HG03280 (cell line): Measurements from ENCODE around the gene CEACAM19.
"Not testable (repeated sequence)": the region's sequence is repeated elsewhere in the genome, so short reads cannot be mapped to it uniquely, and the experiment has no call there.

Source experiments
- ATAC-seq: cut with Tn5 transposase; IDR thresholded peaks from one replicate; pipeline ENCODE4 v1.9.1; 2021; ENCODE audit warnings: mild to moderate bottlenecking, moderate library complexity; ENCODE audit not compliant: unreplicated experiment

The CEACAM19 gene

DNA sequence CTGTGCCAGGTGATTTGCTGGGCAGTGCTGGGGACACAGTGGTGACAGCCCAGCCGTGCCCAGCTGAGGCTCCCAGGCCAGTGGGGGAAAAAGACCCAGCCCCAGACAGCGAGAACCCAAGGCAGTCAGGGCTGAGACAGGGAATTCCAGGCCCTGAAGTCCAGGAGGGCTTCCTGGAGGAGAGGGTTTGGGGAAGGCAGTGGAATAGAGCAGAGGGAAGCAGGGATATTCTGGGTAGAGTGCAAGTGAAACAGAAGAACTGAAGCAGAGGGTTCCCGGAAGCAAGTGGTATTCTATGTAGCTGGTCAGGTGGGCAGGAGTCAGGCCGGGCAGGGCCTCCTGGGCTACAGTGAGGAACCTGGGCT, 26.4 kb downstream of the CEACAM19 start:
- no peak for ATAC-seq

DNA sequence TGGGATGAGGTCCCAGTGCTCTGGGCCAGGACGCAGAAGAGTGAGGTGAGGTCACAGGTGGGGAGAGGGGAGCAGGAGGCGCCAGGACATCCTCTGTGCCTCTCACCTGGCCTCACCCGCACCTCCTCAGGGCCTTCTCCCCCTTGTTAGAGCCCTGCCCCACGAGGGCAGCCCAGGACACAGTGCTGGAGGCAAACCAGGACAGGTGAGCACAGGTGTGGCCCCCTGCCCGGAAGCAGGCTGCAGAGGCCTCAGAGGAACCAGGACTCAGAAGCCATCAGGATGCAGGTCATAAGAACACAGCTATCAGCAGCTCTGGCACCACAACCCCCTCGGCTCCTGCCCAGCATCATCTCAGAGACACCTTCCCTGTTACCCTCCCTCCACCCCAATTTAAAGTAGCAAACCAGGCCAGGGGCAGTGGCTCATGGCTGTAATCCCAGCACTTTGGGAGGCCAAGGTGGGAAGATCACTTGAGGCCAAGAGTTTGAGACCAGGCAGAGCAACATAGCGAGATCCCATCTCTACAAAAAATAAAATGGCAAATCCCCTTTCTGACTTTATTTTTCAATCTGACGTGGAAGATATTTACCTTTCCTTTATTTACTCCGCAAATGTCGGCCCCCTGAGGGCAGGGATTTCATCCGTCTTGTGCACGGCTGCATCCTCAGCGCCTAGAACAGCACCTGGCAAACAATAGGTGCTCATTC, 27.4 kb downstream of the CEACAM19 start, which contains the start of gene CEACAM16:
Gene CEACAM16 (plus strand): TSS at position 660 of the 710 bp plus-strand sequence. CDS start 2,306 bp downstream, outside the sequence.
- ATAC-seq: no peak

DNA sequence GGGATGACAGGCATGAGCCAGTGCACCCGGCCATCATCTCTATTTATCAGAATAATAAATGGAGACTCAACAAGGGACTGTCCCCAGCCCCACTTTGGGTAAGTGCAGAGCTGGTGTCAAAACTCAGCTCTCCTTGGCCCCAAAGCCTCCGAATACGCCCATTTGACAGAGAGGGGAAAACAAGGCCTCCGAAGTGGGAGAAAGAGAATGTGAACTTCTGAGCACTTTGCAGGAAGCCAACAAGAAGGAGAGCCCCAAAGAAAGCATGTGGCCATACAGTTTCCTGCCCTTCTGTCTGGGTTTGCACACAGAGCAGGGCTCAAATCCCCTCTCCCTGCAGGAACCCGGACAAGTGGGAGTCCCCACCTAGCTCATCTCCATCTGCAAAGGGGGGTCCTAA, 29.3 kb downstream of the CEACAM19 start:
- ATAC-seq: no peak

DNA sequence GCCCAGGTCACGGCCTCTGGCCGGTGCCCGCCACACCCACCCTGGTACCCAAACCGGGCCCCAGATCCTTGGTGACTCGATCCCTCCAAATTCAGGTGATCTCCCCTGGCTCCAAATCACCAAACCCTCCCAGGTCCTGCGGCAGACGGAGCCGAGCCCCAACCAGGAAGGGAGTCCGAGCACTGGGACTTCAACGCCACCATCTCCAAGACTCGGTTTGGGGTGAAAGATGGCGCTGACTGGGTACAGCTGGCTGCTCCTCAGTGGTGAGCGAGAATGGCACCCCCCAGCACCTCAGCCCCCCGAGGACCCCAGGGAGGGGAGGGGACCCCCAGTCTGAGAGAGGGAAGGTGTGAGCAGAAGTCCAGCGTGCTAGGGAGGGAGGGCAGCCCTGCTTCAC, 29.9 kb downstream of the CEACAM19 start:
- no peak for ATAC-seq

DNA sequence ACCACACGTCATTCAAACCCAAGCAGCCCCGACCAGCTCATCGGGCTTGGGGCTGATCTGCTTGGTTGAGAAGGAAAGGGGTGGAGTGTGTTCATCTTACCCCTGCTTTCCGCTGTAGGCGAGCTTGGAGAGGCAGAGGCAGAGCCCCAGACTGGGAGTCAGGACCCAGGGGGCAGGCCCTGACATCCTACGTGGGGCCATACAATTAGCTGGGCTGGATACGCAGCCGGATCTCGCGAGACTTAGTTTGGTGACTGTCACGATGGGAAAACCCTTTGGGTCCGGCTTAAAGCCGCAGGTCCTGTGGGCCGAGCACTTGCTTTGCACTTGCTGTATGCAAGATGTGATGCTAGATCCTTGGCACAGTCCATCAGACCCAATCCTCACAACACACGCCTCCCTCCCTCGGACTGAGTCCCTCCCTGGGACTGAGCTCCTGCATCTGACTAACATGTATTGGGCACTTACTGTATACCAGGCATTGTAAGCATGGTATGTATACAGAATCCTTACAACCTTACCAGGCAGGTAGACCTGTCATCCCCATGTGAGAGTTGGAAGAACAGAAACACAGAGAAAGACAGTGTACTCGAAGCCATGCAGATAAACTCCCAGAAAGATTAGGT, 31.4 kb downstream of the CEACAM19 start:
- no peak for ATAC-seq

DNA sequence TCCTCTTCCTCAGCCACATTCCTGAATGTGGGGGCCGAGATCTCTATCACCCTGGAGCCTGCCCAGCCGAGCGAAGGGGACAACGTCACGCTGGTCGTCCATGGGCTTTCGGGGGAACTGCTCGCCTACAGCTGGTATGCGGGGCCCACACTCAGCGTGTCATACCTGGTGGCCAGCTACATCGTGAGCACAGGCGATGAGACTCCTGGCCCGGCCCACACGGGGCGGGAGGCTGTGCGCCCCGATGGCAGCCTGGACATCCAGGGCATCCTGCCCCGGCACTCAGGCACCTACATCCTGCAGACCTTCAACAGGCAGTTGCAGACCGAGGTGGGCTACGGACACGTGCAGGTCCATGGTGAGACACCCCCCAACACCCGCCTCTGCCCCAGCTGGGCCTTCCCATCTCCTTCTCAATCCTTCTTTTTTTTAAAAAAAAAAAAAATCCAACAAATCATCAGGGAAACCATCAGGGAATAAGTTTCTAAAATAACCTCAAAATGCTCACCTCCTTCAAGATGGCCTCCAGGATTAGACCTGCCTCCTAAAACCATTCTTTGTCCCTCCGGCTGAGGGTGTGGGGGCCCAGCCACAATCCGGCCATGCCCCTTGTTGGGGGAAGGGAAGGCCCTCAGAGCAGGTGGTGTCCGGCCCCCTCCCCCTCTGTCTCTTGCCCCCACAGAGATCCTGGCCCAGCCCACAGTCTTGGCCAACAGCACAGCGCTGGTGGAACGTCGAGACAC, 32.2 kb downstream of the CEACAM19 start:
- ATAC-seq: no peak

DNA sequence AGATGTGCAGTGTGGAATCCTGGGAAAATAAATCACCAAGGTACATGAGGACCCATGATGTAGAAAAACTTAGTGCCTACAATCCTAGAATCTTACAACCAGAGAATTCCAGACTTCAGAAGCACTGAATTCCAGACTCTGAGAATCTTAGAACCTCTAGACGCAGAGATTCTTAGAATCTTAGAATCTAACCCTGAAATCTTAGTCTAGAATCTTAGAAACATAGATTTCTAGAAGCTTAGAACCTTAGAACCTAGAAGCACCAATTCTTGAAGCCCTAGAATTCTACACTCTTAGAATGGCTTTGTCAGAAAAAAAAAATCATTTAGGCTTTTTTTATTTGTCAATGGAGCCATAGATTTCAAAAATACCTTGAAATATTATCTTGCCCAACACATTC, 33.7 kb downstream of the CEACAM19 start:
- no peak for ATAC-seq

DNA sequence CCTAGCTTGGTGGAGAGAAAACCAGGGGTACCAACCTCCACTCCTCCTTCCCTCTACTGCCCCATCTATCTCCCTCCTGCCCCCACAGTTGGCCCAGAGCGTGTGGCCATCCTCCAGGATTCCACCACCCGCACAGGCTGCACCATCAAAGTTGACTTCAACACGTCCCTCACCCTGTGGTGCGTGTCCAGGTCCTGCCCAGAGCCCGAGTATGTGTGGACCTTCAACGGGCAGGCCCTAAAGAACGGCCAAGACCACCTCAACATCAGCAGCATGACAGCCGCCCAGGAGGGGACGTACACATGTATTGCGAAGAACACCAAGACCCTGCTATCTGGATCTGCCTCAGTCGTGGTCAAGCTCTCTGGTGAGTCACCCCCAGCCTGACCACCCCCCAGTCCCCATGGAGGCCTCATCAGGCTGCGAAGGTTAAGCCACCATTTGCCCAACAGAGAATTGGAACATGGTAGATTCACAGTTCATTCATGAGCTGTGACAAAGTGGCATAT, 34.3 kb downstream of the CEACAM19 start:
- no peak for ATAC-seq

DNA sequence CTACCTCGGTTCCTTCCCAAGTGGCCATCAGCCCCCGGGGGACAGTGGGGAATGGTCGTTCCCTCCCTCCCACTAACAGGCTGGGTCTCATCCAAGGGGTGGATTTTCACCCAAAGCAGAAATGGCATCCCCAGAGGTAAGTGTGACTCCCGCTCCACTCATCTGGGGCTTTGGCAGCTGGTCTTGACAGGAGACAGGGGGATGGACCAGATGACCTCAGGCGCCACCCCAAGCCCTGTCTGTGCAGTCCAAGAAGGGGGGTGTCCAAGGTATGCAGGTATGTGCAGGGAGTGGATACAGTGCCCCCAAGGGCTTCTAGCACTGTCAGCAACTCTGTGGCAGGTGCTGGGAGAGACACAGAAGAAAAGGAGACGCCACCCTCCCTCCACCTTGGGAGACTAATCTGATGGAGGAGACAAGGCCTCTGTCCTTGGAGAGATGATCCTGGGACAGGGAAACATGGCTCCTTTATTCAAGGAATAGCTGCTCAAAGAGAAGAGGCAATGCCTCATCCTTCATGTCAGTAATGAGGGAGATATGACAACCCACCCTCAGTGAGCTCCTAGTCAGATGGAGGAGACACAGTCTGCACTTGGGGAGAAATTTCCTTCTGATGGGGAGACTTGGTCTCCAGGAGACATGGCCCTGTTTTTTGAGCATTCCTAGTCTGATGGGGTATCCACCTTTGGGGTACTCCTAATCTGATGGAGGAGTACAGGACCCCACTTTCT, 35.4 kb downstream of the CEACAM19 start:
- ATAC-seq: no peak

DNA sequence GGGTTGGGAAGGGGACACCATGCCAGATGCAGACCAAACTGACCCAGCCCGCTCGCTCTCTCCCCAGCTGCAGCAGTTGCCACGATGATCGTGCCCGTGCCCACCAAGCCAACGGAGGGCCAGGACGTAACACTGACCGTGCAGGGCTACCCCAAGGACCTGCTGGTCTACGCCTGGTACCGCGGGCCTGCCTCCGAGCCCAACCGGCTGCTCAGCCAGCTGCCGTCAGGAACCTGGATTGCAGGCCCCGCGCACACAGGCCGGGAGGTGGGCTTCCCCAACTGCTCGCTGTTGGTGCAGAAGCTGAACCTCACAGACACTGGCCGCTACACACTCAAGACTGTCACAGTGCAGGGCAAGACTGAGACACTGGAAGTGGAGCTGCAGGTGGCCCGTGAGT, 36.5 kb downstream of the CEACAM19 start:
- ATAC-seq: no peak

DNA sequence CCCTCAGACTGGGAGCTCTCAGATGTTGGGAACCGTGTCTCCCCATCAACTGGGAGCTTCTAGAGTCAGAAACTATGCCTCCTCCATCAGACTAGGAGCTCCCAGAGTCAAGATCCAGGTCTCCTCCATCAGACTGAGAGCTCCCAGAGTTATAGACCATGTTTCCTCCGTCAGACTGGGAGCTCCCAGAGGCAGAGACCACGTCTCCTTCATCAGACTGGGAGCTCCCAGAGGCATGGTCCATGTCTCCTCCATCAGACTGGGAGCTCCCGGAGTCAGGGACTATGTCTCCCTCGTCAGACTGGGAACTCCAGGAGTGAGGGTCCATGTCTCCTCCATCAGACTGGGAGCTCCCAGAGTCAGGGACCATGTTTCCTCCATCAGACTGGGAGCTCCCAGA, 37.7 kb downstream of the CEACAM19 start:
- no peak for ATAC-seq

DNA sequence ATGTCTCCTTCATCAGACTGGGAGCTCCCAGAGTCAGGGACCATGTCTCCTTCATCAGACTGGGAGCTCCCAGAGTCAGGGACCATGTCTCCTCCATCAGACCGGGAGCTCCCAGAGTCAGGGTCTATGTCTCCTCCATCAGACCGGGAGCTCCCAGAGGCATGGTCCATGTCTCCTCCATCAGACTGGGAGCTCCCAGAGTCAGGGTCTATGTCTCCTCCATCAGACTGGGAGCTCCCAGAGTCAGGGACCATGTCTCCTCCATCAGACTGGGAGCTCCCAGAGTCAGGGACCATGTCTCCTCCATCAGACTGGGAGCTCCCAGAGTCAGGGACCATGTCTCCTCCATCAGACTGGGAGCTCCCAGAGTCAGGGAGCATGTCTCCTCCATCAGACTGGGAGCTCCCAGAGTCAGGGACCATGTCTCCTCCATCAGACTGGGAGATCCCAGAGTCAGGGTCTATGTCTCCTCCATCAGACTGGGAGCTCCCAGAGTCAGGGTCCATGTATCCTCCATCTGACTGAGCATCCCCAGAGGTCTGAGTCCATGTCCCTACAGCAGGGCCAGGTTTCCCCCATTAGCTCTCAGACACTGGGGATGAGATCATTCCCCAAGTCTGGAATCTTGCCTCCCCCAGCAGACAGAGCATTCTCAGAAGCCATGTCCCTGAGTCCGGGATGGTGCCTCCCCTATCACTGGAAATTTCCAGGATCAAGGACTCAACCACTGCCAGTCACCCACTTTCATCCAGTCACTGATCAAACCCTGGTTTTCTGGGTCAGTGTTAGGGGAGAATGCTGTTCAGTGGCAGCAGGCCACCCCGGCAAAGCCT, 38.4 kb downstream of the CEACAM19 start:
- not testable (repeated sequence) for ATAC-seq

DNA sequence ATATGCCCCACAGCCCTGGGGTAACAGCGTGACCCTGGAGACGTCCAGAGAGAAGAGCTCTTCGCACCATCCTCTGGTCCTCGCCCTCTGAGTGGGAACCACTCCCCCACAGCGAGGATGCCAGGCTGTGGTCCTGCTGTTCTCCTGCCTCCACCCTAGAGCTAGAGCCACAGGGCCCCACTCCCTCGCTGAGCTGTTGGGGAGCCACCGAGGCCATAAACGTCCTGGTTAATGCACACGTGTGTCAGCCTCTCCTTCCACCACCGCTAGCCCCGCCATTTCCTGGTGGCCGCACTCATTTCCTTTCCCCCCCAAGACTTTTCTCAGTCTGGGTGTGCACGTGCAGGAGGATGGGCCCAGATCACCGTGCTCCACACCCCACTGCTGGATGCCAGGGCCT, 39.2 kb downstream of the CEACAM19 start:
- no peak for ATAC-seq

DNA sequence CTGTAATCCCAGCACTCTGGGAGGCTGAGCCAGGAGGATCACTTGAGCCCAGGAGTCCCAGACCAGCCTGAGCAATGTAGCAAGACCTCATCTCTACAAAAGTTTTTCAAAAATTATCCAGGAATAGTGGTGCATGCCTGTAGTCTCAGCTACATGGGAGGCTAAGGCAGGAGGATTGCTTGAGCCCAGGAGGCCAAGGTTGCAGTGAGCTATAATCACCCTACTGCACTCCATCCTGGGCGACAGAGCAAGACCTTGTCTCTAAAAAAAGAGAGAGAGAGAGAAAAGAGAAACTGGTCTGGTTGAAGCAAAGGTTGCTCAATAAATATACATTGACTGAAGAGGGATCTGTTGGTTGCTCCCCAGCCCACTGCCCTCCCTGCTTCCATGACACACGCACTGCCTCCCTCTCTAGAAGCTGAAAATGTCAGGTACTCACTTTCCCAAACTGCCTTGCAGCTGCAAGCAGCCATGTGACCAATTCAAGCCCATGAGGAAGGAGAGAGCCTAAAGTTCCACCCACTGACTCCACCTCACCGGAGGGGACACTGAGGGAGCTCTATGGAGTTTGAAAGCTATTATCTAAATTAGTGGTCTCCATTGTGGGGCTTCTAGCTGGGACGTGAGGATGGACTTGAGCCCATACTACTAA, 41.7 kb downstream of the CEACAM19 start:
- no peak for ATAC-seq

DNA sequence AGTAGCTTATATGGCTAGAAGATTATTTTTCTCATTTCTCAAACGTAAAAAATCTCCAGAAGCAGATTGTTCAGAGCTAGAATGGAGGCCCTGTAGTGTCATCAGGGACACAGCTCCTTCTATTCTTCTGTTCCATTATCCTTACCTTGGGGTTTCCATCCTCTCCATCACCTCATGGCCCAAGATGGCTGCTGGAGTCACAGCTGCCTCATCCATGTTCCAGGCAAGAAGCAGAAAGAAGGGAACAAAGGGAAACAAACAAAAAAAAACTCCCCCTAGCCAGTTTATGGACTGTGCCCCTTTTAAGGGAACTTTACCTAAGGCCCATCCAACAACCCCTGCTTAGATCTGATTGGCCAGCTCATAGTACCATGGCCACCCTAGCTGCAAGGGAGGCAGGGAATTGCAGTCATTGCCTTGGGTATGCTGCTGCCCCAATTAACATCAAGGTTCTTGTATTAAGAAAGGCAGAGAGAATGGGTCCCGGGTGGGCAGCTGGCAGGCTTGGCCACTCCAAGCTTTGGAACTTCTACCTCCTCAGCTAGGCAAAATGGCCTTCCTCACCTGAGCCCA, 43.4 kb downstream of the CEACAM19 start:
- no peak for ATAC-seq

DNA sequence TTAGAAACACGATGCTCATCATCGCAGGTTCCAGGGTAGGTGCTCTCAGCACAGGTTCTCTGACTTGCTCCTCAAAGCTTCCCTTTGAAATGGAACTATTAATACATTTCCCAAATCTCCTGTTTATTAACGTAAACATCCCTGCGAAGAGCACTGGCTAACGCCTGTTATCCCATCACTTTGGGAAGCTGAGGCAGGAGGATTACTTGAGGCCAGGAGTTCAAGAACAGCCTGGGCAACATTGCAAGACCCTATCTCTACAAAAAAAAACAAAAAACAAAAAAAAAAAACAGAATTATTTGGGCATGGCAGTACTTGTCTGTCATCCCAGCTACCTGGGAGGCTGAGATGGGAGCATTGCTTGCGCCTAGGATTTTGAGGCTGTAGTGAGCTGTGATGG, 46.3 kb downstream of the CEACAM19 start:
- ATAC-seq: no peak

DNA sequence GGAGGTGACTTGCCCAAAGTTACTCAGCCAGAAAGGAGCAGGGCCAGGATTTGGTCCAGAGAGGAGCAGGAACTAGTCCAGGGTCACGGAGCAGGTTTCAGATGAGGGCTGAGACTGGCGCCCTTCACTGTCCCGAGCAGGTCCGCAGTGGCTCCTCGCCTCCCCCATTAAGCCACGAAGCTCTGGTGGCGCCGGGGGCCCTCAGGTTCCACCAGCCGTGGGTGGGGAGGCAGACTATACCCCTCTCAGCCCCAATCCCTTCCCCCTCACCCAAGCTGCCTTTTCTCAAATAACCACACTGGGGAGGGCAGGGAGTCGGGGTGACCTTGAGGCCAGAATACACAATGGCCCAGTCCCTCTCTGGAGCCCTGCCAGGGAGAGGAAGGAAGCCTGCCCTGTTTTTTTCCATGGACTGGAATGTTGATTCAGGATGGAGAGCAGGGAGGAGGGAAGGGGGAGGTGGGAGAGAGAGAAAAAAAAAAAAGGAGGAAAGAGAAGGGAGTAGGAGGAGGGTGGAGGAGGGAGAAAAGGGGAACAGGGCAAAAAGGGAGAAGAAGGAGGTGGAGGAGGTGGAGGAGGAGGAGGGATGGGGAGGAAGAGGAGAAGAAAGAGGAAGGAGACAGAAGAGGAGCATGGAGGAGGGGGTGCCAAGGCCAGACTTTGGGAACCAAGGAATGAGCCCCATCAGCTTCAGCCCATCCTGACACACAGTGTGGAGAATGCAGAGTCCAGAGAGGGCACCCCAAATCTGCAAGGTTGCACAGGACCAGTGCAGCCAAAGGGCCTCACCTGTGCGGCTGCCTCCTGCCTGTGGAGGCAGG, 47.4 kb downstream of the CEACAM19 start:
- ATAC-seq: no peak

DNA sequence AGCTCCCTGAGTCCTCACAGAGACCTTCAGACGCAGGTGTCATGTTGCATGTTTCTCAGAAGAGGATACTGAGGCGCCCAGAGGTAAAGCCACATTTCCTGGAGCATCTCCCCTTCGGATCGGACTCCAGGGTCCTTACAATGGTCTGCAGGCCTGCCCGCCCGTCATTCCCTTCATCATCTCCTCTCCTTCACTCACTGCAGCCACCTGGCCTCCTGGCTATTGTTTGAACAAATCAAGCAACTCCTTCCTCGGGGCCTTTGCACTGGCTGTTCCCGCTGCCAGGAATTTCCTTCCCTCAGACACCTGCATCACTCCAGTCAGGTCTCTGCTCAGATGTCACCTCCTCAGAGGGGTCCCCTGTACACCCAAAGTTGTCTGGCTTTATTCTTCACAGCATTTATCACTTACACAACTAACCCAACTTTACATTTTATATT, 48.0 kb downstream of the CEACAM19 start:
- no peak for ATAC-seq
